Pons (tissue), 1 donor: ENCODE results near the gene NUB1.
A peak's percentile ranks its signal among the peaks of the same experiment; 100 is the strongest.
"Not testable (repeated sequence)": the region's sequence is repeated elsewhere in the genome, so short reads cannot be mapped to it uniquely, and the experiment has no call there.

Experiments used
- DNase-seq: peaks from one replicate; pipeline ENCODE4 v3.0.0-alpha.2; 2016; ENCODE audit warnings: low spot score

NUB1 gene, protein sequence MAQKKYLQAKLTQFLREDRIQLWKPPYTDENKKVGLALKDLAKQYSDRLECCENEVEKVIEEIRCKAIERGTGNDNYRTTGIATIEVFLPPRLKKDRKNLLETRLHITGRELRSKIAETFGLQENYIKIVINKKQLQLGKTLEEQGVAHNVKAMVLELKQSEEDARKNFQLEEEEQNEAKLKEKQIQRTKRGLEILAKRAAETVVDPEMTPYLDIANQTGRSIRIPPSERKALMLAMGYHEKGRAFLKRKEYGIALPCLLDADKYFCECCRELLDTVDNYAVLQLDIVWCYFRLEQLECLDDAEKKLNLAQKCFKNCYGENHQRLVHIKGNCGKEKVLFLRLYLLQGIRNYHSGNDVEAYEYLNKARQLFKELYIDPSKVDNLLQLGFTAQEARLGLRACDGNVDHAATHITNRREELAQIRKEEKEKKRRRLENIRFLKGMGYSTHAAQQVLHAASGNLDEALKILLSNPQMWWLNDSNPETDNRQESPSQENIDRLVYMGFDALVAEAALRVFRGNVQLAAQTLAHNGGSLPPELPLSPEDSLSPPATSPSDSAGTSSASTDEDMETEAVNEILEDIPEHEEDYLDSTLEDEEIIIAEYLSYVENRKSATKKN

DNA sequence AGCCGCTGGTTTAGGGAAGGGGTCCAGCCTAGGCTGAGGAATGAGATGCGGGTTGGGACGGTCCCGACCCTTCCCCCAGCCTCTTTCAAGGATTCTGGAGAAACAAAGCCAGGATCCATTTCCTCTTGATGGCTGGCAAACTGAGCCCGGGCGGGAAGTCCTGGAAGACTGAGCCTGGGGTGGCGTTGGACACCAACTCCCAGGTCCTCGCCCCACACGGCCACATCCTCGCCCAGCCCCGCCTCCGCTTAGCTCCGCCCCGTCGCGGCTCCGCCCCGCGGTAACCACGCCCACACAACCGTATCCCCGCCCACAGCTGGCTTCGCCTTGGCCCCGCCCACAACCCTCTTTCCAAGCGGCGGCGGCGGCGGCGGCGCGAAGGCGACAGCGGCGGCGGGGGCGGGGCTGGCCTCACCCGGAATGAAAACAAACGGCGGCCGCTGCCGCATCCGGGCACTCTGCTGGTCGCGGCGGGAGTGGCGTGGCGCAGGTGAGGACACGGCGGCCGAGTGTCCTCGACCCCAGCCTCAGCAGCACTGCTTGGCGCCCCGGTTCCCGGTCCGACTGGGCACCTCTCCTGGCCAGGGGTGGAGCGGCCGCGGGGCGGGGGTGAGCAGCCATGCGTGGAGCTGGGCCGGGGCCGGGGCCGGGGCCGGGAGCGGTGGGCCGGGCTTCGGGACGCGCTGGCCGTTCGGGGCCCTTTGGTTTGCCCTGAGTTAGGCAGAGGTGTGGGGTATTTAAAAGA lies at the start of gene NUB1:
TSS of gene NUB1 (plus strand) at position 456 of the 745 bp plus-strand sequence. CDS start 3,538 bp downstream, outside the sequence.
- peak; percentile 78 for DNase-seq

DNA sequence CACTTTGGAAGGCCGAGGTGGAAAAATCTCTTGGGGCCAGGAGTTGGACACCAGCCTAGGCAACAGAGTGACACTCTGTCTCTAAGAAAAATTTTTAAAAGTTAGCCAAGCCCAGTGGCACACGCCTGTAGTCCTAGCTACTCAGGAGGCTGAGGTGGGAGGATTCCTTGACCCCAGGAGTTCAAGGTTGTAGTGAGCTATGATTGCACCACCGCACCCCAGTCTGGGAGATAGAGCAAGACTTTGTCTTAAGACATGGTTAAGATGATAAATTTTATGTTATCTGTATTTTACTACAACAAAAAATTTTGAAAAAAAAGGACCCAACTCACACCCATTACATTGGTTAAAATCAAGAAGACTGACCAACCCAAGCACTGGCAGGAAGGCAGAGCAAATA lies 48.8 kb upstream of the NUB1 start:
- DNase-seq = no peak

DNA sequence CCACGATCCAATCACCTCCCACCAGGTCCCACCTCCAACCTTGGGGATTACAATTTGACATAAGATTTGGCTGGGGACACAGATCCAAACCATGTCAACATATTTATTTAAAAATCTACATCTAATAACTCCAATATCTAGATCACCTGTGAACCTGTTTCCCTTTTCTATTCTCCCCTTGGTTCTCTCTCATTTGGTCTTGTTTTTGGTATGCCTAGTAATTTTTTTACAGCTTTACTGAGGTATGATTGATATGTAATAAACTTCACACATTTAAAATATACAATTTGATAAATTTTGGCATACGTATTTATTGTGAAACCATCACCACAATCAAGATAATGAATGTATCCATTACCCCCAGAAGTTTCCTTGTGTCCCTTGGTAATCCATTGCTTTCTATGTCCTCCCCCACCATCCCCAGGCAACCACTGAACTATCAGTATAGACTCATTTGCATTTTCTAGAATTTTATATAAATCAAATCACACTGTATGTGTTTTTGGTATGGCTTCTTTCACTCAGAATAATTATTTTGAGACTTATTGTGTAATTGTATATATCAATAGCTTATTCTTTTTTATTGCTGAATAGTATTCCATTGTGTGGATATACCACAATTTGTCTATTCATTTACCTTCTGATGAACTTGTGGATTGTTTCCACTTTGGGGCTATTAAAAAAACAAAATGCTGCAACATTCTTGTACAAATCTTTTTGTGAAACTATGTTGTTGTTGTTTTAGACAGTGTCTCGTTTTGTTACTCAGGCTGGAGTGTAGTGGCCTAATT lies 45.2 kb upstream of the NUB1 start:
- no peak for DNase-seq

DNA sequence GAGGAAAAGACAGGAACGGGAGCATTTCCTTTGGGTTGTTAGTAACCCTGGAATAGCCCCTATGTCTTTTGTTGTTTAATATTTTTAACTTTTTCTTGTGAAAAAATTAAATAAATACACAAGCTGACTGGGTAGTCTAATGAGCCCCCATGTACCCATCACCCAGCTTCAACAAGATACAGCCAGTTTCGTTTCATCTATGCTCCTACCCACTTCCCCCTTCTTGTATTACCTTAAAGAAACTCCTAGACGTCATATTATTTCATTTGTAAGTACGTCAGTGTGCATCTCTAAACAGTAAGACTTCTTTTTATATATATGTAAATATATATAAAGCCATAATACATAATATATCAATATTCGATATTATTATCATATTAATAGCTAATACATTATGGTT lies 42.8 kb upstream of the NUB1 start:
- no peak for DNase-seq

DNA sequence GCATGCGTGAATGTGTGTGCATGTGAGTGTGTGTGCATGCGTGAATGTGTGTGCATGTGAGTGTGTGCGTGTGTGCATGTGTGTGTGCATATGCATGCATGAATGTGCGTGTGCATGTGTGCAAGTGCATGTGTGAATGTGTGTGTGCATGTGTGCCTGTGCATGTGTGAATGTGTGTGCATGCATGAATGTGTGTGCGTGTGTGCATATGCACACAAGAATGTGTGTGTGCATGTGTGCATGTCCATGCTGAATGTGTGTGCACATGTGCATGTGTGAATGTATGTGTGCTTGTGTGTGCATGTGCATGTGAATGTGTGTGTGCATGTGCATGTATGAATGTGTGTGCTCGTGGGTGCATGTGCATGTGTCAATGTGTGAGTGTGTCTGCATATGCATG lies 42.1 kb upstream of the NUB1 start:
- DNase-seq = no peak

DNA sequence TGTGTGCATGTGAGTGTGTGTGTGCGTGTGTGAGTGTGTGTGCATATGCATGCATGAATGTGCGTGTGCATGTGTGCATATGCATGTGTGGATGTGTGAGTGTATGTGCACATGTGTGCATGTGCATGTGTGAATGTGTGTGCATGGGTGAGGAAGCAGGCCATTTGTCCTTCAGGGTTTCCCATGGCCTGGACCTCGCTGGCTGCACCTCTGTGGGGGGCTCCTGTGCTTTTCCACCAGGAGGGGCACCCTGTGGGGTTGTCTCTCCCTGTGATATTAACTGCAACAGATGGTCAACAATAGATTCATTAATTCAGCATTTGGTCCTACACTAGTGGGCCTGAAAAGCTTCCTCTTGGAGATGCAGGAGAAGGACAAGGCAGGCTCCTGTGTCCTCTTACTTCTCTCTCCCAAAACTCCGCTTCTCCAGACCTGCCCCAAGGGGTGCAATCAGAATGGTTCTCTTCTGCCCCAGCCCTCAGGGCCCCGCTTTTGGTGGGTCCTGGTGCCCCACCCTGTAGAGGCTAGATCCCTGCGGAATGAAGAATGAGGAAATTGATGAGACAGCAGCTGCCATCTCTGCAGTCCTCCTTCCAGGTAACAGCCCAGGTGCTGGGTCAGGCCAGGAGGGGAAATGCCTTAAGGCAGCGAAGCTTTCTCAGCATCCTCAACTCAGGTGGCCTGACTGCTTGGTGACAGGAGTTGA lies 41.5 kb upstream of the NUB1 start:
- DNase-seq = no peak

DNA sequence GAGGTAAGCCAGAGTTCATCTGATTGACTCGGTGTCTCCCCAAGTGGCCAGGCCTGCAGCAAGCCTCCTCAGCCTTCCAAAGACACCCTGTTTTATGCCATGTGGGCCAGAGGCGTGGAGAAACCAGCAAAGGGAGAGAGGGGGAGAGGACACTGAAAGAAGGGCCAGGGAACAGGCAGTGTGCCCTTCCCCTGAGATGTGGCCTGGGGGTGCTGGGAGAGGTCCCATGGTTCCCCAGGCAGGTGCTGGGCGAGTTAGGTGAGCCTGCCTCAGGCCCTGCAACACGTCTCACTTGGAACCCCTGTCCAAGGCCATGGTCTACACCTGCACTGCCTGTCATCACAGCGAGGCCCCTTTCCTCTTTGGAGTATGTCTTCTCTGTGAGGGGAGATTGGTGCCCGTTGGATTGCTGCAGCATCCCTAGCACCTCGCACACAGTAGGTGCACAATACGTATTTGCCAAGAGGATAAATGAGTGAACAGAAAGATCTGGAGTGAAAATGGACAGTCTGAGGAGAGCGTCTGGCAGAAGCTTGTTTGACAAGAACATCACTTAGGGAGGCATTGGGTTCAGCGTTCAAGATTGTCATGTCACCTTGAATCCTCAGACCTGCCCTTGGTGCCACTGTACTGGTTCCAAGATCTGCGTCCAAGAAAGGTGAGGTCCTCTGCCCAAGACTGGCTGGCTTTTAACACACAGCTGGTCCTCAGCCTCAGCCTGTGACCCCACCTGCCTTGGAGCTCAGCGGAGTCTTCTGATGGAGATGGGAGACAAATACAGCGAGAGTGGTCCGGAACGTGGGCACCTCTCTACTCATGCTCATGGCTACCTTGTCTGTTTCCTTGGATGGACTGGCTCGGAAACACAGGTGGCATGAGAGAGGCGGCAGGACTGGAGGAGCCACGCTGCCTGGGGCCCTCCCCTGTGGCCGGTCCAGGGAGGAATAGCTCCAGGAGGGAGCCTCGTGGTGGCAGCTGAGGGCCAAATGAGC lies 39.8 kb upstream of the NUB1 start:
- no peak for DNase-seq

DNA sequence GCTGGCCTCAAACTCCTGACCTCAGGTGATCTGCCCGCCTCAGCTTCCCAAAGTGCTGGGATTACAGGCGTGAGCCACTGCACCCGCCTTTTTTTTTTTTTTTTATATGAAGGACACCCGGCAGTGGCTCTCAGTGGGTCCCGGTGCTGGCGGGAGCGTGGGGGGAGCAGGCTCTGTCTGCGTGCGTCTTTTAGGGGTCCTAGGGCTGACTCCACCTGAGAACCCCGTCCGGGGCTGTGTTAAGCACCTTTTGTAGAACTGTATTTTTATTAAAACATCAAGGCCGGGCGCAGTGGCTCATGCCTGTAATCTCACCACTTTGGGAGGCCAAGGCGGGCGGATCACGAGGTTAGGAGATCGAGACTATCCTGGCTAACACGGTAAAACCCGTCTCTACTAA lies 37.4 kb upstream of the NUB1 start:
- DNase-seq = not testable (repeated sequence)

DNA sequence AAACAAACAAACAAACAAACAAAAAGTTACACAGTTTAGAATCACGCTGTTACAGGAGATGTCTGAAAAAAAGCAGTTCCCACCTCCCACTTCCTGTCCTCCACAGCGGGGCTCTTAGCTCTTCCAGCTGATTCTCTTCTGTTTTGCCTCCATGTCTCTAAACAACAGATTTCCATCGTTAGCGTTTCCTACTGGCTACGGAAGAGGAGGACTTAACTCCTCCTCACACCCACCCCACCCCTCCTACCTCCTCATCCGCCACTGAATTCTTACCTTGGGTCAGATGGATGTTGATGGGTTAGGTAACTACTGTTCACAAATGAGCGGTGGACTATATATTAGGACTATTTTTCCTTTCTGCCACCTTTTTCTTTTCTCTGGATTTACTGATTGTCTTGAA lies 36.8 kb upstream of the NUB1 start:
- no peak for DNase-seq

DNA sequence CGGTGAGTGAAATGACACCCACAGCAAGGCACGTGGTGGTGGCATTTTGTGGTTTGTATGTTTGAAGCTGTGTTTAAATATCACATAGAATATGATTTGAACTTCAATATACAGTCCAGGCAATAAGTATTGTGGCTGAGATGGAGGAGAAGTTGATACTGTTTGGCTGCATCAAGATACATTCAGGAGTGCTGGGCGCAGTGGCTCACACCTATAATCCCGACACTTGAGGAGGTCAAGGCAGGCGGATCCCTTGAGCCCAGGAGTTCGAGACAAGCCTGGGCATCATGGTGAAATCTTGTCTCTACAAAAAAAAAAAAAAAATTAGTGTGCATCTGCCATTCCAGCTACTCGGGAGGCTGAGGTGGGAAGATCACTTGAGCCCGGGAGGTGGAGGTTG lies 35.2 kb upstream of the NUB1 start:
- DNase-seq = no peak

DNA sequence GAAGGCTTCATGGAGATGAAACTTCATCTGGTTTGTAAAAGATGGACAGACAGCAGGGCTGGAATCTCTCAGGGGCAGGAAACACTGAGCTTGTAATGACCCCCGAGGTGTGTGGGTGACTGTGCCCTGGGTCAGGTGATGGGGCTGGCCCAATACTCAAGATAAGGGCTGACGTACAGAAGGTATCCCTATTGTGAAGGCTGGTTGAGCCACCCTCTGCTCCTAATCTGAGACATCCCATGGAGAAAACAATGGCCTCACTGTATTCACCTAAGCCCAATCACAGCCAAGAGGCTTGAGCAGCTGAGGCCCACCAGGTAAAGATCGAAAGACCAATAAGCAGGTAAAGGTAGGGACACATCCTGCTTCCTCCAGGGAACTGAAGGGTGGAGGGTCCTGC lies 34.8 kb upstream of the NUB1 start:
- no peak for DNase-seq

DNA sequence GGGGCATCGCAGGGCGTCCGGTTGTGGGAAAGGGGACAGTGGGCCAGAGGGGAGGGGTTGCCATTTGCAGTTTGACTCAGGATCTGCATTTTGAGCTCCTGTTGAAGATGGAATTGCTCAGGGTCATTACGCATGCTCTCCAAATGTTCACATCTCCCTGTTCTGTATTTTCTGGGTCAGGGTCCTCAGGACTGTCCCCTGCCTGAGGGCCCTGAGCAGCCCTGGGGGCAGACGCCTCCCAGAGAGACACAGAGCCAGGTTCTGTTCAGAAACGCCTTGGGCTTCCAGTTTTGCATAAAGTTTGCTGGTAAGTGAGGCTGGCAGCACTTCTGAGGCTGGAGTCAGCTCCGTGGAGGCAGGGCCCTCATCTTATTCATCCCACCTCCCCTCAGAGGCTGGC lies 34.1 kb upstream of the NUB1 start:
- DNase-seq = no peak

DNA sequence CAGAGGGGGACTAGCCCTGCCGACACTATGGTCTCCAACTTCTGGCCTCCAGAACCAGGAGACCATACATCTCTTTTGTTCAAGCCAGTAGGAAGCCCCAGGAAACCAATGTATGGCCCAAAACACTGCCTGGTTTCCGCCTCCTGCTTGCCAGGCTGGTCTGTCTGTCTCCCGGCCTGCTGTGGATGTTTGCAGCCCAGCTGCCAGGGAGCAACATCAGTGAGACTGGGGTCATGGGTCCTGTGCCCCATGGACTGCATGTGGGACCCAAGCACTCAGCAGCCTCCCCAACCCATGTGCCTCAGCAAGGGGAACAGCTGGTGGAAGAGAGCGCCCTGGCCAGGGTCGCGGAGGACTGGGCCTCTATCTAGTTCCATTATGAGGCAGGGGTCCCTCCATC lies 33.4 kb upstream of the NUB1 start:
- DNase-seq = no peak

DNA sequence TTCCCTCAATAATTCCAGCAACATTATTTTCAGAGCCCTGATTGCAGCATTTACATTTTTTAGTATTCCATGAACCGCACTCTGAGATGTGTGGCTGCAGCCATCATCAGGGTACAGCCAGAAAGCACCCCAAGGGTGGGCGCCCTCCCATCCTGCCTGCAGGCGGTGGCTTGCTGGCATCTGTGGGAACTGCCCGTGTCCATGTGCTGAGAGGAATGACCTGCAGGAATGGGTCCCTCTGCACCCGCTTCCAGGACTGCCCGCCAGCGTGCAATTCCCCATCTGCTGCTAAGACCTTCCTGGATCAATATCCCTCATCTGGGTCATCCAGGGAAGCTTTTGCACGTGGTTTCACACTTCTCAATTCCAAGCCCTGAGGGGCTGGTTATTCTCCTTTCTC lies 32.8 kb upstream of the NUB1 start:
- no peak for DNase-seq

DNA sequence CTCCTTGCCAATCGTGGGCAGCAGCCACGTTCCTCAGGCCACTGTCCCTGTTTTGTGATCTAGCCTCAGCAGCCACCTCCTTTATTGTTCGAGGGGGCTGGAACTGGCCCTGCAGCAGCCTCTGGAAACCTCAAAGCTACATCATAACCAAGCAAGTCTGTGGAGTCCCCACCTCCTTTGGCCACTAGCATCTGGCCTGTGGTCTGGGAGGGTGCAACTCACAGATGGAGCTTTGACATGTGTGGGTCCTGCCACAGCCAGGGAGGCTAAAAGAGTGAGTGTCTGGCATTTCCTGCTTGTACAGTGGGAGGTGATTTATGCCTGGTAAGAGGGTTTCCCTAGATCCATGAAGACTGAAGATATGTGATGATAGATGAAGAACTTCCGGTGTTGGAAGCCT lies 32.3 kb upstream of the NUB1 start:
- DNase-seq = no peak

DNA sequence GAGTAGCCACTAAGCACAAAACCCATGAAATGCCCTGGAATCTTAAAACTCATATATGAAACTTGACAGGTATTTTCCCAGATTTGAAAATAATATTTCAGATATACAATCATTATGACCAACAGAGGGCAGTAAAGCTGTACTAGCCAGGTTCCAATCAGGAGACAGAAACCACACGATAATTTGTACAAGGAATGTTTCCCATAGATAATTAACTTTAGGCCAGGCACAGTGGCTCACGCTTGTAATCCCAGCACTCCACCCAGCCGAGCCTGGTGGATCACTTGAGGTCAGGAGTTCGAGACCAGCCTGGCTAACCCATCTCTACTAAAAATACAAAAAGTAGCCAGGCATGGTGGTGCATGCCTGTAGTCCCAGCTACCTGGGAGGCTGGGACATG lies 31.0 kb upstream of the NUB1 start:
- no peak for DNase-seq

DNA sequence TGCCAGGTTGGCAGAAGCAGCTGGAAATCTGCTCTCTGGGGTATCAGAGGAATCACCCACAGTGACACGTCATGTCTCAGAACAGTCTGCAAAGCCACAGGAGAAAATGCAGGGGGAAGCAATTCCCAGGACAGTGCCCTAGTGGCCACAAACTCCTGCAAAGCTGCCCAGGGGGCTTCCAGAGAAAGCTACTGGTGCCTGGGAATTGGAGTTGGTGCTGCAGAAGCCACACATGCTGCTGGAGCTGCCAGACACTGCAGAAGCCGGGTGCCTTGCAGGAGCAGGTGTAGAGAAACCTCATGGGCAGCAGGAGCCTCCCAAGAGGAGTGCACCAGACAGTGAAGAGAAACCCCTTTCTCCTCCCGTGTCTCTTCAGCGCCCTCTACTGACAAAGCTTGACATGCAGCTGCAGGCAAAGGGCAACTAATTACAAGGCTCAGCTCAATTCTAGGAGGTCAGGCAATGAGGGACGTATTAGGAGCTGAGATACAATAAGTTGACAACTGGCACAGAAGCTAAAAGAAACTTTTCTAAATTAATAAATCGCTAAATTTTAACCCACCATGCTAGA lies 30.2 kb upstream of the NUB1 start:
- no peak for DNase-seq

DNA sequence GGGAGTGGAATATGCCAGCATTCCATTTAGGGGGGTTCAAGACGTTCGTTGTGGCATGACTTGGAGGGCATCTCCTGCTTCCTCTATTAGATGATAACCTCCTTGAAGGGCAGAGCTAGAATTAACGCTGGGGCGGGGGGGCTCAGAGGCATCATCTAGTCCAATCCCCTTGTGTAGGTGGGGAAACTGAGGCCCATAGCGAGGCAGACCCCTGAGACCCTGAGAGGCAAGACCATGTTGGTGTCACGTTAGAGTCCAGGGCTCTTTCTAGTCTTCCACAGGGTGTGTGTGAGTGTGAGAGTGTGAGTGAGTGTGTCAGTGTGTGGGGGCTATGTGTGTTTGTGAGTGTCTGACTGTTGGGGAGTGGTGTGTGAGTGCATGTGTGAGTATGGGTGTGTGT lies 29.3 kb upstream of the NUB1 start:
- DNase-seq = no peak

DNA sequence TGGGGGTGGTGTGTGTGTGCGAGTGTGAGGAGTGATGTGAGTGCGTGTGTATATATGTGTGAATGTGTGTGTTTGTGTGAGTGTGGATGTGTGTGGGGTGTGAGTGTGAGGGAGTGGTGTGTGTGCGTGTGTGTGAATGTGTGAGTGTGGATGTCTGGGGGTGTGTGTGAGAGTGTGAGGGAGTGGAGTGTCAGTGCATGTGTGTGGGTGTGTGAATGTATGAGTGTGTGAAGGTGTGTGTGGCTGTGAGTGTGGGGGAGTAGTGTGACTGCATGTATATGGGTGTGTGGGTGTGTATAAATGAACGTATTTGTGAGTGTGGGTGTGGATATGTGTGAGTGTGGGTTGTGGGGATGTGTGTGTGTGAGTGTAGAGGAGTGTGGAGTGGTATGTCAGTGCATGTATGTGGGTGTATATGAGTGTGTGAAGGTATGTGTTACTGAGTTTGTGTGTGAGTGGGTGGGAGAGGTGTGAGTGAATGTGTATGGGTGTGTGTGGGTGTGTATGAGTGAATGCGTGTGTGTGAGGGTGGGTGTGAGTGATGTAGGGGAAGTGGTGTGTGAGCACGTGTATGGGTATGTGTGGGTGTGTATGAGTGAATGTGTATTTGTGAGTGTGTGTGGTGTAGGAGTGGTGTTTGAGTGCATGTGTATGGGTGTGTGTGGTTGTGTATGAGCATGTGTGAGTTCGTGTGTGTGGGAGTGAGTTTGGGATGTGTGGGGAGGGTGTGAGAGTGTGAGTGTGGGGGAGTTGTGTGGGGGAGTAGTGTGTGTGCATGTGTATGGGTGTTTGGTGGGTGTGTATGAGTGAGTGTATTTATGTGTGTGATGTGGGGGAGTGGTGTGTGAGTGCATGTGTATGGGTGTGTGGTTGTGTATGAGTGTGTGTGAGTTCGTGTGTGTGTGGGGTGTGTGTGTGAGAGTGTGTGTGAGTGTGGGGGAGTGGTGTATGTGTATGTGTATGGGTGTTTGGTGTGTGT lies 28.5 kb upstream of the NUB1 start:
- no peak for DNase-seq
